Naive thymus-derived CD4-positive, alpha-beta T cell (primary cell): ENCODE measurements around the gene PCGF5. TPM values are rescaled to one million over a fixed set of nuclear protein-coding genes. Genes with fewer than 3 reads are reported as not detected.

Source experiments
- ATAC-seq: fragments of 150-1000 bp; cut with Tn5 transposase; 2 replicates; pipeline ENCODE4 v1.10.0; 2021; ENCODE audit warnings: mild to moderate bottlenecking, moderate library complexity
- CTCF ChIA-PET: fragments of 350-600 bp; sonication (Branson Sonifier 250); formaldehyde crosslinking; loops from one replicate; lab custom pipeline; 2021; ENCODE audit warnings: antibody characterized with exemption; lab: Charles Lee
- POLR2A ChIA-PET: fragments of 350-600 bp; sonication (Branson Sonifier 250); formaldehyde crosslinking; loops from one replicate; lab custom pipeline; 2021; ENCODE audit warnings: antibody characterized with exemption, inconsistent platforms; lab: Charles Lee
- DNase-seq, 9 donors: peaks; one replicate each; pipeline versions ENCODE4 v3.0.0 to v3.0.0-alpha.2; 2020 to 2022; ENCODE audit warnings: mixed read lengths in 1 of 9
- H3K27ac ChIP-seq: one replicate; pipeline ENCODE4 v1.7.0; 2013; ENCODE audit warnings: mild to moderate bottlenecking, low read depth, low read length, moderate library complexity
- H3K27me3 ChIP-seq, 2 donors: one replicate each; pipeline ENCODE4 v1.7.0; 2013; ENCODE audit warnings: low read length in 2 of 2, mild to moderate bottlenecking in 2 of 2, moderate library complexity in 2 of 2; ENCODE audit not compliant: control insufficient read depth in 2 of 2, insufficient read depth in 2 of 2
- H3K36me3 ChIP-seq, 3 experiments: 1 replicate in 2 of 3; 2 replicates in 1 of 3; pipeline ENCODE4 v1.7.0; 2013; ENCODE audit warnings: low read length in 3 of 3, mild to moderate bottlenecking in 3 of 3, moderate library complexity in 1 of 3; ENCODE audit not compliant: insufficient read depth in 3 of 3, control insufficient read depth in 2 of 3
- H3K4me1 ChIP-seq, 2 donors: one replicate each; pipeline ENCODE4 v1.7.0; 2013; ENCODE audit warnings: low read length in 2 of 2, mild to moderate bottlenecking in 2 of 2, moderate library complexity in 1 of 2; ENCODE audit not compliant: control insufficient read depth in 2 of 2, insufficient read depth in 2 of 2
- H3K4me3 ChIP-seq: 2 replicates; pipeline ENCODE4 v1.7.0; 2013; ENCODE audit warnings: mild to moderate bottlenecking, low read length
- H3K9me3 ChIP-seq, 3 experiments: 1 replicate in 2 of 3; 2 replicates in 1 of 3; pipeline ENCODE4 v1.7.0; 2013; ENCODE audit warnings: low read length in 3 of 3; ENCODE audit not compliant: control insufficient read depth in 2 of 3
- H3K27ac Mint-ChIP-seq, 9 donors: one replicate each; pipeline ENCODE4 v1.8.0; 2020 to 2022; ENCODE audit warnings: mixed read lengths in 9 of 9, mild to moderate bottlenecking in 8 of 9, moderate library complexity in 5 of 9, inconsistent platforms in 2 of 9
- H3K27me3 Mint-ChIP-seq, 5 donors: one replicate each; pipeline ENCODE4 v1.8.0; 2021 to 2022; ENCODE audit warnings: mixed read lengths in 5 of 5, mild to moderate bottlenecking in 1 of 5
- H3K36me3 Mint-ChIP-seq, 5 donors: one replicate each; pipeline ENCODE4 v1.8.0; 2020 to 2022; ENCODE audit warnings: mixed read lengths in 5 of 5, mild to moderate bottlenecking in 3 of 5, inconsistent platforms in 1 of 5
- H3K4me1 Mint-ChIP-seq, 7 donors: one replicate each; pipeline ENCODE4 v1.8.0; 2020 to 2022; ENCODE audit warnings: mixed read lengths in 7 of 7, mild to moderate bottlenecking in 3 of 7, inconsistent platforms in 1 of 7
- H3K4me3 Mint-ChIP-seq, 10 donors: one replicate each; pipeline ENCODE4 v1.8.0; 2020 to 2022; ENCODE audit warnings: mild to moderate bottlenecking in 10 of 10, mixed read lengths in 10 of 10, moderate library complexity in 6 of 10, inconsistent platforms in 2 of 10
- H3K9me3 Mint-ChIP-seq, 11 donors: one replicate each; pipeline ENCODE4 v1.8.0; 2020 to 2022; ENCODE audit warnings: mixed read lengths in 11 of 11, mild to moderate bottlenecking in 4 of 11, inconsistent platforms in 1 of 11, moderate library complexity in 1 of 11
- intact Hi-C, 2 donors: fragments of 100-400 bp; cut with micrococcal nuclease; formaldehyde crosslinking; loops; one replicate each; pipeline ENCODE4 v1.15.1; 2023
- polyA plus RNA-seq, 2 donors: library from polyadenylated mRNA; unstranded; fragments of 300-500 nt; fragmentation: Illumina TruSeq; gene quantifications; one replicate each; pipeline ENCODE4 v1.2.3, GENCODE V29; 2021
- total RNA-seq, 6 experiments: library from RNA in 5 of 6; stranded (reverse) in 5 of 6; gene quantifications; 1 replicate in 5 of 6; 2 replicates in 1 of 6; pipeline ENCODE4 v1.2.3 and lab custom pipeline; 2021 to 2026

The PCGF5 gene
- total and polyA plus RNA-seq, 7 experiments from 2014 or later = 41.2 to 69.9 (median 57.4) TPM

DNA sequence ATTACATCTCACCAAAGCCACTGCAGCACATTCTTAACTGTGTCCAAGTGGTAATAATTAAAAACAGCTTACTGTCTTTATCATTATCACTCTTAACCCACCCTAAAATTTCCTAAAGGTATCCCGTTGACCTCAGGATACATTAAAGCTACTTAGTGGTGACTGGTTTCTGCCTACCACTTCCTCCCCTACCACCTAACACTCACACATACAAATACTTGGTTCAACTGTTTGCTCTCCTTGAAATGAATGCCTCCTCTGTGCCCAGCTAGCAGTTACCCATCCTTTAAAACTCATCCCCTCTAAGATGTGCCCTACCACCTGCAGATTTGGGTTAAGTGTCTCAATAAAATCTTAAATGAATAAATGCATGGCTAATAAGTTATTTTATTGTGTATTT is 7.1 kb downstream of the PCGF5 start:
- Histone ChIP-seq H3K9me3 (no peaks in the 10 kb centered on the region), H3K27me3 (no peaks in the 10 kb centered on the region), H3K4me1 (peaks cover 14 to 21% of the 10 kb centered on the region in 2 donors), H3K4me3 (no peak overlapping the region), H3K36me3 (no peaks in the 10 kb centered on the region), H3K27ac (no peak overlapping the region)
- CTCF ChIA-PET = interaction anchor here (1.1 to 1.8 kb wide), 2 partner anchors 24 to 221 kb away, joined by 6 read pairs; no protein-coding TSS in a partner anchor
- no peaks in the 10 kb centered on the region for H3K27me3 Mint-ChIP-seq
- peaks cover 11 to 33% (median 14%) of the 10 kb centered on the region in 5 donors for H3K36me3 Mint-ChIP-seq
- ATAC-seq = no peak
- POLR2A ChIA-PET = no interaction called here
- no peak for DNase-seq
- H3K9me3 Mint-ChIP-seq = no peaks in the 10 kb centered on the region
- peak overlapping the region in 2 of 9 donors; percentile 11 to 68 for H3K27ac Mint-ChIP-seq
- intact Hi-C loops = loop anchor here (10.0 kb wide), 4 partner anchors 353 to 1813 kb away; partner anchors contain the start of genes BTAF1 (in 1 of the 2), IFIT5 (in 1 of the 2), RPP30 (in 1 of the 2) and TNKS2 (in 1 of the 2)
- H3K4me1 Mint-ChIP-seq = peaks cover 30 to 58% (median 47%) of the 10 kb centered on the region in 7 donors
- H3K4me3 Mint-ChIP-seq = peak overlapping the region in 2 of 10 donors; percentile 2 to 35

DNA sequence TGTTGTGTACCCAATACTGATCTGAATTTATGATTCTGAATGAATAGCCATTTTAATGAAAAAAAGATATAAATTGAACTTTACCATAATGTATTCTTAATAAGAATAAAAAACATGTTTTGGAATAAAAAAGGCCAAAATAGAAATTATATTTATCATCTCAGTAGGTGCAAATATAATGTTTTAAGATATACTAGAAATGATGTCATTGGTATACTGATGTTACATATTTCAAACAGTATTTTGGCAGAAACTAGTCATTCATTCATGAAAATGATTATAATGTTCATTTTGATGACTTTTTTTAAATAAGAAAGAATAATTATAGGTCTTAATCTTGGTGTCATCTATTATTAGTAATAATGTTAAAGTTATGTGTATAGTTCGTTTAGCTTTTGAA is 9.2 kb downstream of the PCGF5 start:
- Histone ChIP-seq H3K9me3 (no peaks in the 10 kb centered on the region), H3K27ac (no peak overlapping the region), H3K4me1 (peaks cover 8% of the 10 kb centered on the region in 2 donors), H3K36me3 (no peaks in the 10 kb centered on the region), H3K27me3 (no peaks in the 10 kb centered on the region), H3K4me3 (no peak overlapping the region)
- H3K27me3 Mint-ChIP-seq = no peaks in the 10 kb centered on the region
- peaks cover 22 to 49% (median 35%) of the 10 kb centered on the region in 7 donors for H3K4me1 Mint-ChIP-seq
- peaks cover 8 to 29% (median 13%) of the 10 kb centered on the region in 5 donors for H3K36me3 Mint-ChIP-seq
- H3K4me3 Mint-ChIP-seq = no peak overlapping the region
- ChIA-PET CTCF (interaction anchor here (1.4 to 1.8 kb wide), 2 partner anchors 9 to 223 kb away, joined by 4 to 6 read pairs; no protein-coding TSS in a partner anchor), POLR2A (interaction anchor here (1.5 to 1.6 kb wide), 2 partner anchors 66 to 68 kb away, joined by 3 to 4 read pairs; no protein-coding TSS in a partner anchor)
- no peak overlapping the region for H3K27ac Mint-ChIP-seq
- no peaks in the 10 kb centered on the region for H3K9me3 Mint-ChIP-seq
- intact Hi-C loops = loop anchor here (2.0 to 10.0 kb wide), 5 partner anchors 19 to 1815 kb away; partner anchors contain the start of genes BTAF1 (in 1 of the 2), IFIT5 (in 1 of the 2), RPP30 (in 1 of the 2) and TNKS2 (in 1 of the 2)
- ATAC-seq = no peak
- no peak for DNase-seq

DNA sequence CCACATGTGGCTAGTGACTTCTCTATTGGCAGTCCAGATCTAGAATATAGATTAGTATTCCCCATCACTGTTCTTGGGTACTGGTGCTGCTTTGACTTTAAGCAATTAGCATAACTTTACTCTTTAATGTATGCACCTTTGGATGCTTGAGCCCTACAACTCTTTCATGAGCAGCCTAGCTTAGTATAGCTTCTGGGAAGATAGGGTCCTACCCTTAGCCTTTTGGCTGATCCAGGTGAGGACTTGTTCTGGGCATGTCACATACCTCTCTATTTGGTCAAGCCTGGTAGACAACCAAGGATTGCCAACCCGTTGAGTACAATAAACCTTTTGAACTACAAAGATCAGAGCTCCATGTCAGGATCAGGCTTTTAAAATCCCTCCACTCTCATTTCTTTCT is 17.7 kb downstream of the PCGF5 start:
- Histone ChIP-seq H3K9me3 (no peaks in the 10 kb centered on the region), H3K27ac (no peak overlapping the region), H3K4me3 (no peak overlapping the region), H3K36me3 (no peaks in the 10 kb centered on the region), H3K4me1 (no peaks in the 10 kb centered on the region), H3K27me3 (no peaks in the 10 kb centered on the region)
- no peak for ATAC-seq
- intact Hi-C loops = loop anchor here in 1 of 2 donors (2.0 kb wide), 1 partner anchor 15 kb away; no protein-coding TSS in a partner anchor
- peaks cover 0 to 28% (median 17%) of the 10 kb centered on the region in 5 donors for H3K36me3 Mint-ChIP-seq
- peaks cover 12 to 64% (median 27%) of the 10 kb centered on the region in 7 donors for H3K4me1 Mint-ChIP-seq
- H3K4me3 Mint-ChIP-seq = no peak overlapping the region
- H3K9me3 Mint-ChIP-seq = no peaks in the 10 kb centered on the region
- H3K27me3 Mint-ChIP-seq = no peaks in the 10 kb centered on the region
- ChIA-PET POLR2A (no interaction called here), CTCF (interaction anchor here (1.5 to 2.0 kb wide), 2 partner anchors 10 to 12 kb away, joined by 5 to 9 read pairs; no protein-coding TSS in a partner anchor)
- peak overlapping the region in 1 of 9 donors; percentile 13 for H3K27ac Mint-ChIP-seq
- DNase-seq = no peak

GRCh38 chr10:91239789-91240188 is 19.3 kb downstream of the PCGF5 start:
- no peaks in the 10 kb centered on the region for H3K36me3 ChIP-seq
- H3K4me1 ChIP-seq = no peaks in the 10 kb centered on the region
- ChIA-PET CTCF (interaction anchor here (0.6 to 2.0 kb wide), 2 partner anchors 9 to 11 kb away, joined by 6 to 9 read pairs; no protein-coding TSS in a partner anchor), POLR2A (interaction anchor here (1.0 to 1.5 kb wide), 2 partner anchors 11 to 76 kb away, joined by 3 to 4 read pairs; no protein-coding TSS in a partner anchor)
- H3K9me3 ChIP-seq = no peaks in the 10 kb centered on the region
- DNase-seq (no peak), ATAC-seq (no peak)
- no peaks in the 10 kb centered on the region for H3K9me3 Mint-ChIP-seq
- H3K27me3 ChIP-seq = no peaks in the 10 kb centered on the region
- H3K27ac Mint-ChIP-seq = peak overlapping the region in 3 of 9 donors; percentile 8 to 25 (median 11)
- H3K4me3 ChIP-seq = no peak overlapping the region
- H3K27ac ChIP-seq = no peak overlapping the region
- intact Hi-C loops = loop anchor here in 1 of 2 donors (2.0 kb wide), 1 partner anchor 17 kb away; no protein-coding TSS in a partner anchor
- H3K4me3 Mint-ChIP-seq = no peak overlapping the region
- H3K4me1 Mint-ChIP-seq = peaks cover 10 to 56% (median 29%) of the 10 kb centered on the region in 7 donors
- peaks cover 0 to 18% (median 12%) of the 10 kb centered on the region in 5 donors for H3K36me3 Mint-ChIP-seq
- no peaks in the 10 kb centered on the region for H3K27me3 Mint-ChIP-seq

- intact Hi-C loops = no loop called here
- H3K27ac ChIP-seq = no peak overlapping the region
- H3K4me3 ChIP-seq = no peak overlapping the region
- DNase-seq (no peak), ATAC-seq (no peak)
- H3K4me3 Mint-ChIP-seq = no peak overlapping the region
- H3K36me3 ChIP-seq = no peaks in the 10 kb centered on the region
- ChIA-PET CTCF (interaction anchor here (1.7 kb wide), 1 partner anchor 8 kb away, joined by 5 read pairs; no protein-coding TSS in a partner anchor), POLR2A (no interaction called here)
- H3K27me3 ChIP-seq = no peaks in the 10 kb centered on the region
- H3K9me3 ChIP-seq = no peaks in the 10 kb centered on the region
- no peaks in the 10 kb centered on the region for H3K9me3 Mint-ChIP-seq
- H3K4me1 Mint-ChIP-seq = peaks cover 10 to 36% (median 25%) of the 10 kb centered on the region in 7 donors
- peaks cover 0 to 6% (median 4%) of the 10 kb centered on the region in 5 donors for H3K36me3 Mint-ChIP-seq
- no peaks in the 10 kb centered on the region for H3K27me3 Mint-ChIP-seq
- H3K27ac Mint-ChIP-seq = peak overlapping the region in 7 of 9 donors; percentile 19 to 75 (median 52)
- H3K4me1 ChIP-seq = peaks cover 7 to 25% of the 10 kb centered on the region in 2 donors
These were observed 22.5 kb downstream of the PCGF5 start for GRCh38 chr10:91242940-91243339.

DNA sequence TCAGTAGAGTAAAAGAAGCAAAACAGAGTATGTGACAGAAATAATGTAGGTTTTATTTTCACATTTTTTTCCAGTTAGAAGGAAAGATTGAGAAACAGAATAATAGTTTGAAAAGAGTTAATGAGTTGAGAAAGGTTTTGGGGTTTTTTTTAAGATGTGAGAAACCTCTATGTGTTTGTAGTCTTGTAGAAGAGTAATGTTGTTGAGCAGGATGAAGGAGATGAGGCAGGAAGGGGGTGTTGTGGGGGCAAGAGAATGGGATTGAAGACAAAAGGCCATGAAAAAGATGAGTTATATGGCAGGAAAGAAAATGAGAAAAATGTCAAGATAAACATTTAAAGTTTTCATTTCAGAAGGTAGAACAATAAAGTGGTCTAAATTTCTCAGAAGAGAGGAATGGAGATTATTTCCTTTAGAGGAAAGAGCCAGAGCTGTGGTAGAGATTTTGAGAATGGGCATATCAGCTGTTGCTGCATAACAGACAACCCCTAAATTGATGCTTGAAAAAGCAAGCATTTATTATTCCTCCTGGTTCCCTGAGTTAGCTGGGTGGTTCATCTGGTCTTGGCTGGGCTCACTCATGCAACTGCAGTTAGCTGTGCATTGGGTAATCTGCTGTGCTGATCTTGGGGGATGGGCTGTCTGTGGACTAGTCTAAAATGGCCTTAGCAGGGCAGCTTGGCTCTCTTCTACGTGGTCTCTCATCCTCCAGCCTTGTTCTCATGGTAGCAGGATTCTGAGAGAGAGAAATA is 27.1 kb downstream of the PCGF5 start:
- Histone ChIP-seq H3K27me3 (no peaks in the 10 kb centered on the region), H3K4me3 (no peak overlapping the region), H3K27ac (peak overlapping the region; percentile 26), H3K9me3 (no peaks in the 10 kb centered on the region), H3K36me3 (peaks cover 0 to 6% (median 4%) of the 10 kb centered on the region in 3 experiments), H3K4me1 (peaks cover 7 to 27% of the 10 kb centered on the region in 2 donors)
- ChIA-PET CTCF (interaction anchor here (1.6 to 7.5 kb wide), 4 partner anchors 9 to 336 kb away, joined by 5 to 148 read pairs (median 56); no protein-coding TSS in a partner anchor), POLR2A (no interaction called here)
- peak overlapping the region in 3 of 10 donors; percentile 12 to 51 (median 14) for H3K4me3 Mint-ChIP-seq
- intact Hi-C loops = loop anchor here in 1 of 2 donors (2.0 kb wide), 1 partner anchor 19 kb away; no protein-coding TSS in a partner anchor
- peak in 3 of 9 donors; percentile 10 to 16 (median 11) for DNase-seq
- H3K27ac Mint-ChIP-seq = peak overlapping the region in 2 of 9 donors; percentile 21 to 40
- no peaks in the 10 kb centered on the region for H3K9me3 Mint-ChIP-seq
- no peaks in the 10 kb centered on the region for H3K27me3 Mint-ChIP-seq
- peaks cover 10 to 25% (median 12%) of the 10 kb centered on the region in 7 donors for H3K4me1 Mint-ChIP-seq
- peak; percentile 41 for ATAC-seq
- peaks cover 0 to 10% (median 7%) of the 10 kb centered on the region in 5 donors for H3K36me3 Mint-ChIP-seq
